HG02973 (cell line): ENCODE data around the gene TEX47.

Experiments used
- ATAC-seq: cut with Tn5 transposase; IDR thresholded peaks from one replicate; pipeline ENCODE4 v1.9.1; 2021; ENCODE audit warnings: moderate library complexity; ENCODE audit not compliant: unreplicated experiment

Gene TEX47

DNA sequence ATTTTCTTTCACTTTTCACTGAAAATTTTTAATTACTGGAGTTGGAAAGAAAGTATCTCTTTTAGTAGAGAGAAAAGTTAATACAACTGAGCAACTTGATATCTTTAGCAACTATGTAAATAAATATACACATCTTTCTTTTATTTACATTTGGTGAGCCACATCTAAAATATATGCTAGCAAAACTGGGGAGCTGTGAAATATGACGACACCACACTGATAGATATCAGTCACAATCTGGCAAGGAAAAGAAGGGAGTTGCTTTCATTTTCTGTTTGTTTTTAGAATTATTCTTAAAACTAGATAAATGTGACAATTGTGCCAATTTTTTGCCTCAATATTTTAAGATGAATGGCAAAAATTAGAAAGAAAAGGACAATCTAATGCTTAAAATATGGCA is 38.7 kb downstream of the TEX47 start:
- ATAC-seq, result no peak

DNA sequence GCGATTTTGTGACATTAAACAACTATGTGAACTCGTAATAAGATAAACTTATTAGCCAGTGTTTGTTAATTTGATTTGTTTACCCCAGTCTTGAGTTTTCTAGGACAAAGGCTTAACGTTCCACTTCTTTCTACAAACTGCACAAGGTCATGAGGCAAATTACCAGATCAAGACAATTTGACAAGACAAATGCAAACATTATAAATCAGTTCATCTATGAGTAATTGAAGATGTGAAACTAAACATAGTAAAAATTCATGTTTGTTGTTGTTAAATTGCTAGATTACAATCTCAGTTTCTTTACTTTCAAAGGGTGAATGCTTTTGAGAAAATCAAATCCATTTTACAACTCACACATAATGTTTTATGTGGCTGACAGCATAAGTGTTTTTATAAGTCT is 49.4 kb downstream of the TEX47 start:
- ATAC-seq, result no peak
